ENCODE results near the gene USH1C.

DNA sequence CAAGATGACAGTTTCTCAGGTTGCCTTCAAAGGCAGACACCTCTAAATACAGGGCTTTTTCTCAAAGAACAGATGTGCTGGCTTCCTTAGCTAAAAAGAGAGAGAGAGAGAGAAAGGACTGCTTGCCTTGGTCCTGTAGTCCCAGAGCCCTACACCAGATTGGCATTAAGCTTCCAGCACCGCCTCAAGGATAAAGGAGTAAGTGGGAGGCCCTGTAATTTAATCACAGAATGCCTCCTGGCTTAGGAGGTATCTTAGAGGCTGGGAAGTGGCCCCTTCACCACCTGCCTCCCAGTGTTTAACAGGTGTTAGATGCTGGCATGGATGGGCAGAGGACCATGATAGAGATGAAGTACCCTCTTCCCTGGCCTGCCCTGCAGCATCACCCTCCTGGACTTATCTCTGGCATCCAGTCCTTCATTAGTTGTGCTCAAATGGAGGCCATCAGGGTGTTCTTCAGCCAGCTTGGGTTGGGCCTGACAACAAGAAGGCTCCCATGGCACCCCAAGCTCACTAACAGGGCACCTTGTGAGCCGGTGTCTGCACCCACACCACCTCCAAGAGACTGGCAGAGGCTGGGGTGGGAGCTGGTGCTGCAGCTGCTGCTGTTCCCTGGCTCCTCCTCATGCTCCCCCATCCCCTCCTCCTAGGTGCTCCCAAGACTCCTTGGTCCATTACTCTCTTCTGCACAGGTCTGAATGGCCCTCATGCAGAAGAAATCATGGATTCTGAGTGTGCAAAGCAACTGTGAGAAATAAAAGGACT, 100.1 kb downstream of the USH1C start:
- TF ChIP-seq, protein P1, sequence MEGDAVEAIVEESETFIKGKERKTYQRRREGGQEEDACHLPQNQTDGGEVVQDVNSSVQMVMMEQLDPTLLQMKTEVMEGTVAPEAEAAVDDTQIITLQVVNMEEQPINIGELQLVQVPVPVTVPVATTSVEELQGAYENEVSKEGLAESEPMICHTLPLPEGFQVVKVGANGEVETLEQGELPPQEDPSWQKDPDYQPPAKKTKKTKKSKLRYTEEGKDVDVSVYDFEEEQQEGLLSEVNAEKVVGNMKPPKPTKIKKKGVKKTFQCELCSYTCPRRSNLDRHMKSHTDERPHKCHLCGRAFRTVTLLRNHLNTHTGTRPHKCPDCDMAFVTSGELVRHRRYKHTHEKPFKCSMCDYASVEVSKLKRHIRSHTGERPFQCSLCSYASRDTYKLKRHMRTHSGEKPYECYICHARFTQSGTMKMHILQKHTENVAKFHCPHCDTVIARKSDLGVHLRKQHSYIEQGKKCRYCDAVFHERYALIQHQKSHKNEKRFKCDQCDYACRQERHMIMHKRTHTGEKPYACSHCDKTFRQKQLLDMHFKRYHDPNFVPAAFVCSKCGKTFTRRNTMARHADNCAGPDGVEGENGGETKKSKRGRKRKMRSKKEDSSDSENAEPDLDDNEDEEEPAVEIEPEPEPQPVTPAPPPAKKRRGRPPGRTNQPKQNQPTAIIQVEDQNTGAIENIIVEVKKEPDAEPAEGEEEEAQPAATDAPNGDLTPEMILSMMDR (IDR thresholded peaks at IDR 0.05): no peak
- TF ChIP-seq EP300 (IDR thresholded peaks at IDR 0.05; ENCODE audit: low read depth): no peak
